SH-SY5Y (cell line): ENCODE results near the gene DLK1.

Source experiments
- GATA2 ChIP-seq: IDR thresholded peaks from 2 replicates; pipeline ENCODE4 v1.6.1; 2011; ENCODE audit warnings: mild to moderate bottlenecking, low read depth, low read length
- GATA3 ChIP-seq: IDR thresholded peaks from 2 replicates; pipeline ENCODE4 v1.6.1; 2011; ENCODE audit warnings: low read depth, mild to moderate bottlenecking, low read length, moderate library complexity

The DLK1 gene

GRCh38 chr14:100701314-100701713 is 25.4 kb upstream of the DLK1 start:
- TF ChIP-seq GATA3 (no peak), GATA2 (no peak)

DNA sequence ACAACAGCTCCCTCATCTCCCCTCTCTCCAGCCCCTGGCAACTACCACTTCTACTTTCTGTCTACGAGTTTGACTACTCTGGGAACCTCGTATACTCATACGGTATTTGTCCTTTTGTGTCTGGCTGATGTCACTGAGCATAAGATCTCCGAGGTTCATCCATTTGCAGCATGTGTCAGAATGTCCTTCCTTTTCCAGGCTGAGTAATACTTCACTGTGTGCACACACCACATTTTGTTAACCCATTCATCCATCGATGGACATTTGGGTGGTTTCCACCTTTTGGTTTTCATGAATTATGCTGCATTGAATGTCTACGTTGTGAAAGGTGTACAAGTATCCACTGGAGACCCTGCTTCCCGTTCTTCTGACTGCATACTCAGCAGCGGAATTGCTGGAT is 24.1 kb upstream of the DLK1 start:
- TF ChIP-seq GATA3 (no peak), GATA2 (no peak)

DNA sequence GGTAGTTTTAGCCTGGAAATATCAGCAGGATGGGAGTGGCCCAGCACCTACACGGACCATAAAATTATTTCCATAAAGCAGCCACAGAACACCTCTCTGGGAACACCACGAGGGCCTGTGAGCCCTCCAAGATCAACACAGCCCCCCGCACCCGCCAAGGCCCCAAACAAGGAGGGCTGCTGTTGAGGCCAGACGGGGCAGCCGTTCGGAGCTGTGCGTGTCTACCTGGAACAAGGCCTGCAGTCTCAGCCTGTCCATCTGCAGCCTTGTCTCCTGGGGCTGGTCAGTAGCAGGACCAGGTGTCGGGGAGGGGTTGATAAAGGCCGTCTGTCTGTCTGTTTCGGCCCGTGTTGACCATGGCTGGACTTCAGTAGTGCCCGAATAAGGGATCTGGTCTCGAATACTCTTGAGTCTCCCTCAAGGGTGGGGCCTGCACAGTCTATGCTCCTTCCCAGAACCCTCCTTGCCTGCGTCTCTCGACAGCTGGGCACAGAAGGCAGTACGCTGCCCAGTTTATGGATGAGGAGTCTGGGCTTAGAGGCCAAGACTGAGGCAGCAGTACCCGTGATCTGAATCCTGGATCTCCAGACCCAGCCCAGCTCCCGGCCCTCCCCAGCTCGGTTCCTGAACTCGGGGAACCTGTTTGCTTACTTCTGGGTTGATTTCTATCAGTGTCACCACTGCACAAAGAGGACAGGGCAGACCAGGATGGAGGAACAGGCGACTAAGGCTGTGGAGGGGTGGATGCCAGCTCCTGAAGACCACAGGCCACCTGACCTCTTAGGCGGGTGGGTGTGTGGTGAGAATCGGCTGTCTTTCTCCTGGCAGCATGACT is 23.1 kb upstream of the DLK1 start:
- TF ChIP-seq GATA2 (no peak), GATA3 (no peak)

DNA sequence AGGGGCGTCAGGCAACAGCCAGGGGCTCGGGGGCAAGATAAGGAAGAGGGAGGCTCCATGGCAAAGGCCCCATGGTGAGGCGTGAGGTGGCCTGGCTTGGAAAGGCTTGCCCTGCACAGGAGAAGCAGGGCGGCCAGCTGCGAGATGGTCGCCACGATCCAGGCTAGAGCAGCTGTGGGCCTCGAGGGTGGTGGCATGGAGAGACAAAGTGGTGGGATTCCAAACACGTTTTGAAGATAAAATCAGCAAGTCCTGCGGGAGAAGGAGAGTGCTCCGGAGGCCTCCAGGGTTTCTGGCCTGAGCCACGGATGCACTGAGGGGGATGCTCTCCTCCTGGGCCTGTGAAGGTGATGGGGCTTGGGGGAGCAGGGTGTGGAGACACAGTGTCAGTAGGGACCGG is 20.5 kb upstream of the DLK1 start:
- TF ChIP-seq GATA3 (no peak; the same call in 1 of the 2 replicates), GATA2 (peak; percentile 64)

DNA sequence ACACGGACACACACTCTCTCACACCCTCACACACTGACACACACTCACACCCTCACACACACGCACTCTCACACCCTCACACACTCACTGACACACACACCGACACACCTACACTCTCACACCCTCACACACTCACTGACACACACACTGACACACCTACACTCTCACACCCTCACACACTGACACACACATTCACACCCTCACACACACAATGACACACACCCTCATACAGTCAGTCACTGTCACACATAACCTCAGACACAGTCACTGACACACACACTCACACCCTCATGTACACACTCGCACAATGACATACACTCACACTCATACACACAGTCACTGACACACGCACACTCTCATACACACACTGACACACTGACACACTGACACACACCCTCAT is 19.8 kb upstream of the DLK1 start:
- no peak for TF ChIP-seq GATA2
- TF ChIP-seq GATA3, result no peak

GRCh38 chr14:100708425-100709288 is 18.0 kb upstream of the DLK1 start:
- TF ChIP-seq GATA2 (no peak), GATA3 (no peak)

- TF ChIP-seq GATA2, result no peak
- no peak for TF ChIP-seq GATA3
Measured at GRCh38 chr14:100709289-100710284, 17.1 kb upstream of the DLK1 start.

DNA sequence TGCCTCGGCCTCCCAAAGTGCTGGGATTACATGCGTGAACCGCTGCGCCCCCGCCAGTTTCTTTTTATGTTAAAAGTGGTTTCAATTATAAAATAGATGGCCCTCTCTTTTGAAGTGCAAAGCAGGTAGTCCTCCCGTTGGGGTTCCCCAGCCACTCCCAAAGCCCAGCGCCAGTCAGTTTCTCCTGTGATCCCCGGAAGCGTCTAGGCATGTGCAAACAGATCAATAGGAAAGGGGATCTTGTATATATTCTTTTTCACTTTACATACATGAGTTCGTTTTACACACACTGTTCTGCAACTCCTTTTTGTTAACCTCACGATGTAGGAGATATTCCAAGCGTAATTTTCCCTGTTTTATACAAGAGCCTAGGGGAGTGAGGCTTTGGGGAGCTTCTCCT is 16.3 kb upstream of the DLK1 start:
- TF ChIP-seq GATA2 (no peak), GATA3 (no peak)

- TF ChIP-seq GATA3, result no peak
- no peak for TF ChIP-seq GATA2
Measured at GRCh38 chr14:100710826-100711462, 15.7 kb upstream of the DLK1 start.

- no peak for TF ChIP-seq GATA3
- no peak for TF ChIP-seq GATA2
Measured at GRCh38 chr14:100711493-100711892, 15.2 kb upstream of the DLK1 start.

DNA sequence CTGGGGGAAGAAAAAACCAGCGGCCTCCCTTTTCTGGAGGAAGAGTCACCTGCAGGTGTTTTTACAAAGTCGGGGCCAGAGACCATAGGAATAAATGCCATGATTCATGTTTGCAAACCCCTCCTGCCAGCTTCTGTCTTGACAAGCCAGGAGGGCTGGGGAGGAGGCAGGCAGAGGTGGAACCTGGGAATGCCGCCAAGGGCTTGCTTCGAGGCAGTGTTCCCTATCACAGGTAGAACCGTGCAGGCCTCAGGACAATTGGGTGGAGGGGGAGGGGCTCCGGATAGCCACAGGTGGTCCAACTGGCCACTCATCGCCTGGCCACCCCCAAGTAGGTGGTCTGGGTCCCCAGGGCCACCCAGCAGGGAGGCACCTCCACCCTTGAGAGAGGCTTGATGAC is 14.2 kb upstream of the DLK1 start:
- no peak for TF ChIP-seq GATA3
- TF ChIP-seq GATA2, result no peak

GRCh38 chr14:100713705-100714104 is 13.0 kb upstream of the DLK1 start:
- TF ChIP-seq GATA3, result no peak
- no peak for TF ChIP-seq GATA2

DNA sequence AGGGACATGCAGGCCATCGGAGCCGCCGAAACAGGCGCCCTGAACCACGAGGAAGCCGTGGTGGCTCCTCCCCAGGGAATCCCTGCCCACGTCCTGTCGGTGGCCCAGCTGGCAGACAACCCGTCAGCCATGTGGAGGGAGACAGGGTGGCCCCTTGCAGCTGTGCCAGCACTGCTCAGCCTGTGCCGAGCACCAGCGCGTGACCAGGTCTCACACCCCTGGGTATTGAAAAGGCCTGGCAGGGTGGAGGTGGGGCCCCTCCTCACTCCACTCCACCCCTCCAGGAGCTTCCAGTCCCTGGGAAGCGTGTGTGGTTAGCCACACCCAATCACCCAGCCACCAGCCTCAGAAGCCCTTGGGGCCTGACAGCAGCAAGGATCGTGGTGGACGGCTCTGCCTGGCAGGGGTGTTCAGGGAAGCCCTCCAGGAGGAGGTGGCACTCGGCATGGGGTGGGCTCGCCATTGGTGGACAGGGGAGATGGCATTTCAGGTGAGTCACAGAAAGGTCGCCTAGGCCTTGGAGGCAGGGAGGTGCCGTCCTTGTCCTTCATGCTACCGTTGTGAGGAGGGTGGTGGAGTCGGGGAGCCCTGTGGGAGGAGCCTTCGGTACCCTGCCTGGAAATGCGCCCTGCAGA is 12.3 kb upstream of the DLK1 start:
- TF ChIP-seq GATA2, result no peak
- no peak for TF ChIP-seq GATA3
